ENCODE data around the gene DENND4A. TPM values are rescaled to one million over a fixed set of nuclear protein-coding genes. Genes with fewer than 3 reads are reported as not detected.

DENND4A gene
- total and polyA plus RNA-seq, 10 donors, result 9.4 to 88.2 (median 57.3) TPM

DNA sequence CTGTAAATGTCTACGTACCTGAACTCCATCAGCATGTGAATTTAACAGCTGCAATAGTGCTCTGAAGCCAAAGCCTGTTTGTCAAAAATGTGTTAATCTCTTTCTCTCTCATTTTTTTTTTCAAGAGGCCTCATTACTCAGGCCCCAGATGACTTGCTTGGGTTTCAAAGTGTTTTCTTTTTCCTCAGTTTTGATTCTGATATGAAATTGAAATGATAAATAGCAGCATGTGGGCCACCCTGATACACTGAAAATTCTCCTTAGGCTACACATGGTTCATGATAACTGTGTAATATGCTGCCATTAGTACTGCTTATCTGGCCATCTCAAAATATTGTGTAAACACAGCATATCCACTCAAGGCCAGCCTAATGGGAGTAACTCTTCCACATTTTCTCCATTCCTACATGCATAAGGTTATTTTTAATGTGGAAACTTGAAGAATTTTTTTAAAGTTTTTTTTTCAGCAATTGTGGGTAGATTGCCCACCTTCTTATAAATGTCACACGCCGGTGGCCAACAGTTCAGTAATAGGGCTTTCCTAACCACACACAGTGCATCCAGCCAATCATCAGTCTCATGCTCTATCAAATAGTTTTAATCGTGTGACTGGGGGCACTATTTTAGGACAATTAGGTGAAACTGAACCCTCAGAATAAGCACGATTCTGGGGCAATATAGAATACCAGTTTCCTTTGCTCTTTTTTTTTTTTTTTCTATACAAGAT is 13.1 kb upstream of the DENND4A start:
- 48 to 70% (median 63%) methylated on average over 5 of the region's 5 CpGs for WGBS, 5 donors
- no peaks in the 10 kb centered on the region for H3K36me3 ChIP-seq
- H3K27ac ChIP-seq, result peak overlapping the region in 7 of 8 donors; percentile 43 to 79 (median 62)
- no peaks in the 10 kb centered on the region for H3K9me3 ChIP-seq
- no peak overlapping the region for H3K4me3 ChIP-seq
- no peaks in the 10 kb centered on the region for H3K27me3 ChIP-seq (replicated peaks in 1 of 7)
- intact Hi-C loops (cut with DNase I; ENCODE audit: low total_unique reads), result no loop called here
- H3K4me1 ChIP-seq, result peaks cover 0 to 60% (median 27%) of the 10 kb centered on the region in 6 donors
- TF ChIP-seq POLR2A (IDR thresholded peaks at IDR 0.05) (no peak), POLR2AphosphoS5 (IDR thresholded peaks at IDR 0.05) (no peak)
- TF ChIP-seq, protein P1, sequence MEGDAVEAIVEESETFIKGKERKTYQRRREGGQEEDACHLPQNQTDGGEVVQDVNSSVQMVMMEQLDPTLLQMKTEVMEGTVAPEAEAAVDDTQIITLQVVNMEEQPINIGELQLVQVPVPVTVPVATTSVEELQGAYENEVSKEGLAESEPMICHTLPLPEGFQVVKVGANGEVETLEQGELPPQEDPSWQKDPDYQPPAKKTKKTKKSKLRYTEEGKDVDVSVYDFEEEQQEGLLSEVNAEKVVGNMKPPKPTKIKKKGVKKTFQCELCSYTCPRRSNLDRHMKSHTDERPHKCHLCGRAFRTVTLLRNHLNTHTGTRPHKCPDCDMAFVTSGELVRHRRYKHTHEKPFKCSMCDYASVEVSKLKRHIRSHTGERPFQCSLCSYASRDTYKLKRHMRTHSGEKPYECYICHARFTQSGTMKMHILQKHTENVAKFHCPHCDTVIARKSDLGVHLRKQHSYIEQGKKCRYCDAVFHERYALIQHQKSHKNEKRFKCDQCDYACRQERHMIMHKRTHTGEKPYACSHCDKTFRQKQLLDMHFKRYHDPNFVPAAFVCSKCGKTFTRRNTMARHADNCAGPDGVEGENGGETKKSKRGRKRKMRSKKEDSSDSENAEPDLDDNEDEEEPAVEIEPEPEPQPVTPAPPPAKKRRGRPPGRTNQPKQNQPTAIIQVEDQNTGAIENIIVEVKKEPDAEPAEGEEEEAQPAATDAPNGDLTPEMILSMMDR (IDR thresholded peaks at IDR 0.05 in 8 of 11, conservative IDR thresholded peaks at IDR 0.05 in 3 of 11), result no peak
- no peak for DNase-seq

DNA sequence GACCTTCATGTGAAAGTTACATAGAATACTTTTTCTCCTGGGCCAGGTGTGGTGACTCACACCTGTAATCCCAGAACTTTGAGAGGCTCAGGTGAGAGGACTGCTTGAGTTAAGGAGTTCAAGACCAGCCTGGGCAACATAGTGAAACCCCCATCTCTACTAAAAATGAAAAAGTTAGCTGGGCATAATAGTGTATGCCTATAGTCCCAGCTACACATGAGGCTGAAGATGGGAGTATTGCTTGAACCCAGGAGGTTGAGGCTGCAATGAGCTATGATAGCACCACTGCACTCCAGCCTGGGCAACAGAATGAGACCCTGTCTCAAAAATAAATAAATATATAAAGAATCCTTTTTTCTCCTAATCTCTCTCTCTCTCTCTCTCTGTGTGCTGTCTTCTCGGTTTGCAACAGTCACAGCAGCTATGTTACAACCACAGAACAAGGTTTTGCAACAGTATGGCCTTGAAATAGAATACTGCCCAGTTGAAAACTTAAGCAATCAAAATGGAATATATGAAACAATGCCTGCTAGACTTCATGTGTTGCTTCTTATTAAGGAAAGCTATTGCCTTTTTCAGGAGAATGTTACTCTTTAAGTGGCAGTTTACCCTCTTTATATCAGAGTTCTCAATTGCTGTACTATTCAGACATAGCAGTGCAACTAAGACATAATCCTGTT is 12.3 kb upstream of the DENND4A start:
- Histone ChIP-seq H3K9me3 (no peaks in the 10 kb centered on the region), H3K27me3 (replicated peaks in 1 of 7) (no peaks in the 10 kb centered on the region), H3K27ac (peak overlapping the region in 7 of 8 donors; percentile 43 to 79 (median 62)), H3K4me3 (no peak overlapping the region), H3K4me1 (peaks cover 0 to 60% (median 27%) of the 10 kb centered on the region in 6 donors), H3K36me3 (no peaks in the 10 kb centered on the region)
- intact Hi-C loops (cut with DNase I; ENCODE audit: low total_unique reads), result no loop called here
- TF ChIP-seq POLR2A (IDR thresholded peaks at IDR 0.05) (no peak), POLR2AphosphoS5 (IDR thresholded peaks at IDR 0.05) (no peak)
- TF ChIP-seq, protein P1 (IDR thresholded peaks at IDR 0.05 in 8 of 11, conservative IDR thresholded peaks at IDR 0.05 in 3 of 11), result no peak
- no peak for DNase-seq
- WGBS, 5 donors, result 35 to 69% (median 44%) methylated on average over 1 of the region's 1 CpG

DNA sequence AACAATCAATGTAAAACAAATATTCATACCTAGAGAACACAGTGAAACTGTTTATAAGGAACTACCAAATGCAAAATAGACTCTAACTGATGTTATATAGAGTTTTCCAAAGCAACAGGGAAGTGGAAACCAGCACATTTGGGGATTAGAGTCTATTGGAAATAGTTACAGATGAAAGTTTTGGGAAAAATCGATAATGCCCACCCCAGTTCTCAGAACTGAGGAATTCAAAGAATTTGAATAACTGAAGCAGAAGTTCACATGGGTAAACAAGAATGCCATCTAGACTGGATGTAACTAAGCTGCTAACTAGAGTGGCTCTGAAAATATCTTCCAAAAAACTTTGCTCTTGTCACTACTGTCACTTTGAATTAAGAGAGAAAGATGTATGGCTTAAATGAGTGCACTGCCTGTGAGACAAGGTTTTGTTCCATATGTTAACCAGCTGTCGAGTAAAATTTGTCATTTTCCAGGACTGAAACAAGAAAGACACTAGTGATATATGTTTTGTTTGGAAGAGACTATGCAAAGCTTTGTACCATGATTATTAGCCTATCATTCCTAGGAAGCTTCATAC is 9.2 kb upstream of the DENND4A start:
- no peak for DNase-seq
- Histone ChIP-seq H3K9me3 (no peaks in the 10 kb centered on the region), H3K4me3 (no peak overlapping the region), H3K27me3 (replicated peaks in 1 of 7) (no peaks in the 10 kb centered on the region), H3K4me1 (peaks cover 0 to 44% (median 26%) of the 10 kb centered on the region in 6 donors), H3K27ac (peak overlapping the region in 1 of 8 donors; percentile 15), H3K36me3 (no peaks in the 10 kb centered on the region)
- TF ChIP-seq POLR2AphosphoS5 (IDR thresholded peaks at IDR 0.05) (no peak), POLR2A (IDR thresholded peaks at IDR 0.05) (no peak)
- TF ChIP-seq, protein P1 (IDR thresholded peaks at IDR 0.05 in 8 of 11, conservative IDR thresholded peaks at IDR 0.05 in 3 of 11), result no peak
- intact Hi-C loops (cut with DNase I; ENCODE audit: low total_unique reads), result no loop called here
- 59 to 83% (median 74%) methylated on average over 2 of the region's 2 CpGs for WGBS, 5 donors

DNA sequence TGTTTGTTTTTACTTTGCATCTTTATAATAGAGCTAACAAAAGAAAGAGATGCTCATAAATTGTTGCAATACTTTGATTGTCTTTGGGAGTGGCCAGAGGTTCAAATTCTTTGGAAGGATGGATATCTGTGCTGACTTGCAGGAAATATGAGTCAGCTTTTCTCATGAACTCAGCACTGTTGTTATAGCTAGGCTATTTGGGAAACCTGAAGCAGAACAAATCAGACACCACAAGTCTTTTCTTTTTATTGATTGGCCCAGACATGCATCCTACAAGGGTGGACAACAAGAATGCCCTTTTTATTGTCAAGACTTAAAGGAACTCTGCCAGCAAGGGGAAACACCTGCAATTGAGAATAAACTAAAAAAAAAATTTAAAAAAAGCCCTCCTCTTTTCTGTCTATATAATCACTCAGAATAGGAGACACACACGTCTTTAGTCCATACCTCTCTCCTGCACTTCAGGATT is 4.6 kb upstream of the DENND4A start:
- no peaks in the 10 kb centered on the region for H3K27me3 ChIP-seq (replicated peaks in 1 of 7)
- WGBS, 5 donors, result 41 to 71% (median 54%) methylated on average over 1 of the region's 1 CpG
- no peak overlapping the region for H3K4me3 ChIP-seq
- H3K36me3 ChIP-seq, result no peaks in the 10 kb centered on the region
- TF ChIP-seq, protein P1 (IDR thresholded peaks at IDR 0.05 in 8 of 11, conservative IDR thresholded peaks at IDR 0.05 in 3 of 11), result no peak
- TF ChIP-seq POLR2A (IDR thresholded peaks at IDR 0.05), result no peak
- no peak for TF ChIP-seq POLR2AphosphoS5 (IDR thresholded peaks at IDR 0.05)
- no peak for DNase-seq
- H3K4me1 ChIP-seq, result peaks cover 6 to 44% (median 21%) of the 10 kb centered on the region in 6 donors
- no peaks in the 10 kb centered on the region for H3K9me3 ChIP-seq
- intact Hi-C loops (cut with DNase I; ENCODE audit: low total_unique reads), result no loop called here
- H3K27ac ChIP-seq, result no peak overlapping the region

Measured in spleen (tissue), 11 donors.